HL-60 (cell line): ENCODE measurements around the gene SPATA1.

ENCODE experiments used
- DNase-seq, 2 experiments: peaks; one replicate each; pipeline ENCODE4 v3.0.0-alpha.2; 2010 to 2020; ENCODE audit warnings: low read depth in 1 of 2, low spot score in 1 of 2
- H3K27ac ChIP-seq: fragments of 250-450 bp; sonication (Bioruptor Pico); replicated peaks from 2 replicates; pipeline ENCODE4 v1.5.1; 2020; ENCODE audit warnings: mild to moderate bottlenecking, moderate library complexity
- H3K27me3 ChIP-seq: fragments of 250-450 bp; sonication (Bioruptor Pico); 2 replicates; pipeline ENCODE4 v1.5.1; 2021; ENCODE audit warnings: mild to moderate bottlenecking, moderate library complexity; ENCODE audit not compliant: insufficient read depth, poor library complexity, severe bottlenecking
- H3K4me3 ChIP-seq: replicated peaks from 2 replicates; pipeline ENCODE4 v1.5.1; 2011; ENCODE audit warnings: mild to moderate bottlenecking, control low read depth, low read length; ENCODE audit not compliant: insufficient read depth
- GABPA ChIP-seq: IDR thresholded peaks from 2 replicates; pipeline ENCODE4 v1.6.1; 2012; ENCODE audit warnings: low read depth
- POLR2AphosphoS5 ChIP-seq: IDR thresholded peaks from 2 replicates; pipeline ENCODE4 v1.6.1; 2012; ENCODE audit warnings: low read depth
- SPI1 ChIP-seq: IDR thresholded peaks from 2 replicates; pipeline ENCODE4 v1.6.1; 2012; ENCODE audit warnings: low read depth, mild to moderate bottlenecking, borderline replicate concordance
- long read RNA-seq: library from polyadenylated mRNA; unstranded; transcript quantifications from one replicate; pipeline ENCODE4 v2.0.0, GENCODE V29; 2020
- TF ChIP-seq, protein P1 (sequence below): IDR thresholded peaks from one replicate; pipeline ENCODE4 v1.5.1; 2011; ENCODE audit warnings: low read length, control low read depth, inconsistent platforms; ENCODE audit not compliant: insufficient read depth
- TF ChIP-seq, protein P2 (sequence below): IDR thresholded peaks from 2 replicates; pipeline ENCODE4 v1.6.1; 2012; ENCODE audit warnings: low read depth; ENCODE audit not compliant: insufficient replicate concordance

Gene SPATA1, protein sequence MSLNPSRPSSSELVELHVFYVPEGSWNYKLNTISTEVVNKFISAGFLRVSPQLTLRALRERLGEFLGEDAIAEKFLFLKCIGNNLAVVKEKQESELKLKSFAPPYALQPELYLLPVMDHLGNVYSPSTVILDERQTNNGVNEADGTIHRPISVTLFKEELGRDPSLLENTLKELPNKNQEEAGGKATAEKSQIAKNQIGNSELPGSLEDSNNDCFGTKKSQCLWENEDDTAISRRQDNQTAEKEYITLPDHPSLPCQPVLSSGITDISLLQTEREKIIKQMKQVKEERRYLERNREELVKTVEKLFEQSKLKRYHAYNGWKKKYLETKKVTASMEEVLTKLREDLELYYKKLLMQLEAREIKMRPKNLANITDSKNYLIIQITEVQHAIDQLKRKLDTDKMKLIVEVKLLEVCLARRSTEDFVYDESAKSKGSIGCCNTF
- long read RNA-seq, partial matches to known transcripts = 0 of 4 reads
- long read RNA-seq, other reads (novel, unspliced or antisense) = 4 of 4 reads

DNA sequence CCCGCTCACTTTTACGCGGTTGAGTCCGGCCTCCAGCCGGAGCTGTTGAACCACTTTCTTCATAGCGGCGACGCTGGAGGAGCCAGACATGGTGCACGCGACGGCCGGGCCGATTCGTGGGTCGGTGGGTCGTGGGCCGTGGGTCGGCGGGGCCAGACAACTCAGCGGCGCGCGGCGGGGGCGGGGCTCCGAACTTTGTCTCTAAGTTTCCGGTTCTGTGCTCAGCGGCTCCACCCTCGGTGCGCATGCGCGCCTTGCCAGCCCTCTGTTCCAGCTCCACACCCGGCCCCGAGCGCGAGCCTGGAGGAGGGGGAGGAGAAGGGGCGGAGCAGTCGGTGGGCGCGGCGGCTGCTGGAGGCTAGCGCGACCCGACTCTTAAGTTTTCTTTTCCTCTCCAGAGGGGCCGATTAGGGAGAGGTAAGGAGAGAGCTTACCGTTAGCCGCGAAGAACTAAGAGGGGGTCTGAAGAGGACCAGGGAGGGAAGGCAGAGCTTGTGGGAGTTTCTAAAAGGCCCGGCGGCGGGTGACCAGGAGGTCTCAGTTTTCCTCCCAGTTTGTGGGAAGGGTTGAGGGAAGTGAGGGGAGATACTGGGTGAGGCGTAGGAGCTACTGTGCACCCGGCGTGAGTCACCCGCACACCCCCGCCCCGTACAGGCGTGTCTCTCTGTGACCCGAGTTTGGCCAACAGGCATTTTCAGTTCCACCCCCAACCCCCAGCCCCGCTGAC, at the start of gene SPATA1, which contains the start of gene GNG5:
SPATA1 (plus strand) TSS at position 385 of the 727 bp plus-strand sequence. CDS start 9,974 bp downstream, outside the sequence.
GNG5 (minus strand) TSS at position 580 of the 727 bp plus-strand sequence; CDS start at position 90, 490 bp downstream.
- peak within 1 kb of the TSS; percentile 83 for H3K4me3 ChIP-seq
- peak; percentile 83 to 97 for DNase-seq
- no peaks in the 10 kb centered on the region for H3K27me3 ChIP-seq
- TF ChIP-seq, protein P1, sequence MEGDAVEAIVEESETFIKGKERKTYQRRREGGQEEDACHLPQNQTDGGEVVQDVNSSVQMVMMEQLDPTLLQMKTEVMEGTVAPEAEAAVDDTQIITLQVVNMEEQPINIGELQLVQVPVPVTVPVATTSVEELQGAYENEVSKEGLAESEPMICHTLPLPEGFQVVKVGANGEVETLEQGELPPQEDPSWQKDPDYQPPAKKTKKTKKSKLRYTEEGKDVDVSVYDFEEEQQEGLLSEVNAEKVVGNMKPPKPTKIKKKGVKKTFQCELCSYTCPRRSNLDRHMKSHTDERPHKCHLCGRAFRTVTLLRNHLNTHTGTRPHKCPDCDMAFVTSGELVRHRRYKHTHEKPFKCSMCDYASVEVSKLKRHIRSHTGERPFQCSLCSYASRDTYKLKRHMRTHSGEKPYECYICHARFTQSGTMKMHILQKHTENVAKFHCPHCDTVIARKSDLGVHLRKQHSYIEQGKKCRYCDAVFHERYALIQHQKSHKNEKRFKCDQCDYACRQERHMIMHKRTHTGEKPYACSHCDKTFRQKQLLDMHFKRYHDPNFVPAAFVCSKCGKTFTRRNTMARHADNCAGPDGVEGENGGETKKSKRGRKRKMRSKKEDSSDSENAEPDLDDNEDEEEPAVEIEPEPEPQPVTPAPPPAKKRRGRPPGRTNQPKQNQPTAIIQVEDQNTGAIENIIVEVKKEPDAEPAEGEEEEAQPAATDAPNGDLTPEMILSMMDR = no peak
- no peak for TF ChIP-seq SPI1
- TF ChIP-seq, protein P2, sequence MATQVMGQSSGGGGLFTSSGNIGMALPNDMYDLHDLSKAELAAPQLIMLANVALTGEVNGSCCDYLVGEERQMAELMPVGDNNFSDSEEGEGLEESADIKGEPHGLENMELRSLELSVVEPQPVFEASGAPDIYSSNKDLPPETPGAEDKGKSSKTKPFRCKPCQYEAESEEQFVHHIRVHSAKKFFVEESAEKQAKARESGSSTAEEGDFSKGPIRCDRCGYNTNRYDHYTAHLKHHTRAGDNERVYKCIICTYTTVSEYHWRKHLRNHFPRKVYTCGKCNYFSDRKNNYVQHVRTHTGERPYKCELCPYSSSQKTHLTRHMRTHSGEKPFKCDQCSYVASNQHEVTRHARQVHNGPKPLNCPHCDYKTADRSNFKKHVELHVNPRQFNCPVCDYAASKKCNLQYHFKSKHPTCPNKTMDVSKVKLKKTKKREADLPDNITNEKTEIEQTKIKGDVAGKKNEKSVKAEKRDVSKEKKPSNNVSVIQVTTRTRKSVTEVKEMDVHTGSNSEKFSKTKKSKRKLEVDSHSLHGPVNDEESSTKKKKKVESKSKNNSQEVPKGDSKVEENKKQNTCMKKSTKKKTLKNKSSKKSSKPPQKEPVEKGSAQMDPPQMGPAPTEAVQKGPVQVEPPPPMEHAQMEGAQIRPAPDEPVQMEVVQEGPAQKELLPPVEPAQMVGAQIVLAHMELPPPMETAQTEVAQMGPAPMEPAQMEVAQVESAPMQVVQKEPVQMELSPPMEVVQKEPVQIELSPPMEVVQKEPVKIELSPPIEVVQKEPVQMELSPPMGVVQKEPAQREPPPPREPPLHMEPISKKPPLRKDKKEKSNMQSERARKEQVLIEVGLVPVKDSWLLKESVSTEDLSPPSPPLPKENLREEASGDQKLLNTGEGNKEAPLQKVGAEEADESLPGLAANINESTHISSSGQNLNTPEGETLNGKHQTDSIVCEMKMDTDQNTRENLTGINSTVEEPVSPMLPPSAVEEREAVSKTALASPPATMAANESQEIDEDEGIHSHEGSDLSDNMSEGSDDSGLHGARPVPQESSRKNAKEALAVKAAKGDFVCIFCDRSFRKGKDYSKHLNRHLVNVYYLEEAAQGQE = peak; percentile 53
- TF ChIP-seq GABPA = 0 out of 2 replicates have a peak, but pooled peaks have one; percentile 6
- TF ChIP-seq POLR2AphosphoS5 = peak; percentile 51
- peak within 1 kb of the TSS; percentile 88 for H3K27ac ChIP-seq

DNA sequence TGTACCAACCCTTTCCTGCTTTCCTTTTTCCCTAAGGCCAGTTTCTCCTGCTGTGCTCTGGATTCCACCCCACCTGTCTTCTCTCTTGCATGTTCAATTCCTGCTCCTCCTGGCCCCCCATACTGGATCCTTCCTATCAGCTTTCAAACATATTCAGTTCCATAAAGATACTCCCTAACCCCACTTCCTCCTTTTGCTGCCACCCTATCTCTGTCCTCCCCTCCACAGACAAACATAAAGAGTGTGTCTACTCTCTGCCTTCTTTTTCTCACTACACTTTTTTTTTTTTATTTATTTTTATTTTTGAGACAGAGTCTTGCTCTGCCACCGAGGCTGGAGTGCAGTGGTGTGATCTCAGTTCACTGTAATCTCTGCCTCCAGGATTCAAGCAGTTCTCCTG, 44.1 kb upstream of the SPATA1 start:
- H3K4me3 ChIP-seq = no peak overlapping the region
- DNase-seq = no peak
- TF ChIP-seq GABPA (no peak), SPI1 (peak; percentile 87)
- no peak overlapping the region for H3K27ac ChIP-seq
- H3K27me3 ChIP-seq = no peaks in the 10 kb centered on the region

DNA sequence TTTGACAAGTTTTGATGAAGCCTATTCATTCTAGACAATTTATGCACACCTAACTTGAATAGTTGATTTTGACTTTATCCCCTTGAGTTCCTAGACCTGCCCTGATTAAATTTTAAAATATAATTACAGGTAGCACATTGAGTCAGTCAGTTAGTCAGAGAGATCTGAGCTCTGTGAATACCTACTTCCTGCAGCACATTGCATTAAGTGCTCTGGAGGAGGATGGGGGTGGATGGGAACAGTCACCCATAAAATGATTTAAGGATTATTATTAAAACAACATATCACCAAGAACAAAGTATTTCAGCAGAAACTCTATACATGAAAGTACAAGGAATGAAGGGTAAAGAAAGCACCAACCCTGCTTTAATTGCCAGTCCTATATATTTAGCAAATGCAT, 38.9 kb upstream of the SPATA1 start:
- H3K27ac ChIP-seq = no peak overlapping the region
- no peaks in the 10 kb centered on the region for H3K27me3 ChIP-seq
- no peak overlapping the region for H3K4me3 ChIP-seq
- no peak for DNase-seq
- TF ChIP-seq, protein P1 = no peak
- TF ChIP-seq SPI1 (no peak), POLR2AphosphoS5 (no peak), GABPA (no peak)
- TF ChIP-seq, protein P2 = no peak

DNA sequence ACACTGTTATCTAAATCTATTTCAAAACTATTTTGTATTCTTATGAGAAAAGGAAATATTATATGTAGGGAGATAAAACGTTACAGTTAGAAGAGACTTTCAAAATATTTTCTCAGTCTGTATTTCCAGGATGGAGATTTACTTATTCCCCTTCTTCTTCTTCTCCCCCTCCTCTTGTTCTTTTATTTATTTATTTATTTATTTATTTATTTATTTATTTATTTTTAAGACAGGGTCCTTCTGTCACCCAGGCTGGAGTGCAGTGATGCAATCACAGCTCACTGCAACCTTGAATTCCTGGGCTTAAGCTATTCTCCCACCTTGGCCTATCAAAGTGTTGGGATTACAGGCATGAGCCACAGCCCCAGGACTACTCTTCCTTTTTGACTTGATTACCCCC, 30.0 kb upstream of the SPATA1 start:
- no peak for DNase-seq
- no peak overlapping the region for H3K27ac ChIP-seq
- TF ChIP-seq, protein P1 = no peak
- TF ChIP-seq, protein P2 = no peak
- no peaks in the 10 kb centered on the region for H3K27me3 ChIP-seq
- H3K4me3 ChIP-seq = no peak overlapping the region
